Neural progenitor cell (in vitro differentiated cells): ENCODE results near the gene ELOVL1. TPM values are rescaled to one million over a fixed set of nuclear protein-coding genes. Genes with fewer than 3 reads are reported as not detected.

Experiments
- DNase-seq: peaks from one replicate; pipeline ENCODE4 v3.0.0-alpha.2; 2016; ENCODE audit warnings: low spot score
- H2AFZ ChIP-seq: fragments of 200-600 bp; sonication (generic); replicated peaks from 2 replicates; pipeline ENCODE4 v1.6.1; 2016; ENCODE audit warnings: antibody characterized with exemption
- H3F3A ChIP-seq: fragments of 200-600 bp; sonication (generic); 2 replicates; pipeline ENCODE4 v1.6.1; 2016; ENCODE audit warnings: antibody characterized with exemption, low read depth
- H3K27ac ChIP-seq: fragments of 200-600 bp; sonication (generic); 2 replicates; pipeline ENCODE4 v1.5.1; 2016; ENCODE audit warnings: mild to moderate bottlenecking
- H3K27me3 ChIP-seq: fragments of 200-600 bp; sonication (generic); 2 replicates; pipeline ENCODE4 v1.6.1; 2016; ENCODE audit warnings: mild to moderate bottlenecking, moderate library complexity
- H3K36me3 ChIP-seq: fragments of 200-600 bp; sonication (generic); 2 replicates; pipeline ENCODE4 v1.5.1; 2016
- H3K4me1 ChIP-seq: fragments of 200-600 bp; sonication (generic); 2 replicates; pipeline ENCODE4 v1.6.1; 2016; ENCODE audit warnings: mixed run types
- H3K4me2 ChIP-seq: fragments of 200-600 bp; sonication (generic); 2 replicates; pipeline ENCODE4 v1.6.1; 2016
- H3K4me3 ChIP-seq: fragments of 200-600 bp; sonication (generic); 2 replicates; pipeline ENCODE4 v1.5.1; 2016
- H3K79me2 ChIP-seq: fragments of 200-600 bp; sonication (generic); 2 replicates; pipeline ENCODE4 v1.6.1; 2016; ENCODE audit warnings: low read depth
- H3K9ac ChIP-seq: fragments of 200-600 bp; sonication (generic); 2 replicates; pipeline ENCODE4 v1.6.1; 2016
- H3K9me3 ChIP-seq: fragments of 200-600 bp; sonication (generic); 2 replicates; pipeline ENCODE4 v1.5.1; 2016; ENCODE audit warnings: low read depth
- H4K20me1 ChIP-seq: fragments of 200-600 bp; sonication (generic); 2 replicates; pipeline ENCODE4 v1.6.1; 2016; ENCODE audit warnings: low read depth
- H3K27ac Mint-ChIP-seq: 3 replicates; pipeline ENCODE4 v1.8.0; 2021; ENCODE audit warnings: mixed read lengths
- H3K27me3 Mint-ChIP-seq: 2 replicates; pipeline ENCODE4 v1.8.0; 2022; ENCODE audit warnings: low read depth, mild to moderate bottlenecking, inconsistent platforms, moderate library complexity, mixed read lengths; ENCODE audit not compliant: insufficient read depth
- H3K36me3 Mint-ChIP-seq: 3 replicates; pipeline ENCODE4 v1.8.0; 2021; ENCODE audit warnings: mixed read lengths
- H3K4me1 Mint-ChIP-seq: 3 replicates; pipeline ENCODE4 v1.8.0; 2021; ENCODE audit warnings: mixed read lengths
- H3K4me3 Mint-ChIP-seq: 3 replicates; pipeline ENCODE4 v1.8.0; 2021; ENCODE audit warnings: mild to moderate bottlenecking, moderate library complexity, mixed read lengths
- H3K9me3 Mint-ChIP-seq: 3 replicates; pipeline ENCODE4 v1.8.0; 2020; ENCODE audit warnings: mixed read lengths
- EZH2 ChIP-seq: fragments of 200-600 bp; sonication (generic); IDR thresholded peaks from 2 replicates; pipeline ENCODE4 v1.6.1; 2017; ENCODE audit warnings: antibody characterized with exemption, mild to moderate bottlenecking, moderate library complexity
- EZH2phosphoT487 ChIP-seq: fragments of 200-600 bp; sonication (generic); IDR thresholded peaks from 2 replicates; pipeline ENCODE4 v1.6.1; 2017; ENCODE audit warnings: antibody characterized with exemption
- total RNA-seq: library from RNA; depleted of rRNA; stranded (reverse); fragments of >200 nt; gene quantifications from 2 replicates; pipeline ENCODE4 v1.2.3, GENCODE V29; 2015; ENCODE audit warnings: low replicate concordance
- TF ChIP-seq, protein P1 (sequence below): fragments of 200-600 bp; sonication (generic); IDR thresholded peaks from 2 replicates; pipeline ENCODE4 v1.5.1; 2017; ENCODE audit warnings: antibody characterized with exemption, mild to moderate bottlenecking

The ELOVL1 gene
- total RNA-seq, 1 donor from 2014 or later, result 5.6 TPM

DNA sequence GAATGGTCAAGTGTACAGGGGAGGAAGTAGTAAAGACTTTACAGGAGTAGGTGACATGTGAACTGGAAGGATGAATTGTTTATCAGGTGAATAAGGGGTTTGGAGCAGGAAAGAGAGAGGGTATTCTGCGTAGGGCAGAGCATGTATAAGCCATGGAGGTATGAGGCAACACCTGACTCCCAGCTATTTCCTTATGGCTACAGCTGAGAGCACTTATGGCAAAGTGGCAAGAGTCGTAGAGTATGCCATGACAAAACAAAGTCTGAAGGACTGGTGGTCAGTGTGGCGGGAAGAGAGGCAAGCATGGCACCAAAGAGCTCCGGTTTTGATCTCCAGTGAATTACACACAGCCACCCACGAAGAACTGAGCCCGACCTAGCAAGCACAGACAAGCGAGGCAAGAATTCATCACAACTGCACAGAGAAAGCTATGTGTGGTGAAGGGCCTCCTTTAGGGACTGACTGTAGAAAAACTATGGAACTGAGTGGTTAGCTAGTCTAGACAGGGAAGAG is 9.0 kb upstream of the ELOVL1 start:
- Histone ChIP-seq H3K36me3 (no peaks in the 10 kb centered on the region), H3K79me2 (no peaks in the 10 kb centered on the region), H3K27me3 (no peaks in the 10 kb centered on the region), H3K4me1 (peaks cover 4% of the 10 kb centered on the region), H4K20me1 (no peaks in the 10 kb centered on the region), H3K9me3 (no peaks in the 10 kb centered on the region), H3K9ac (no peak overlapping the region), H3F3A (no peaks in the 10 kb centered on the region), H3K4me2 (no peak overlapping the region), H3K4me3 (no peak overlapping the region), H2AFZ (no peak overlapping the region), H3K27ac (no peak overlapping the region)
- Mint-ChIP-seq H3K4me1 (peaks cover 9% of the 10 kb centered on the region), H3K27ac (no peak overlapping the region), H3K27me3 (peaks cover 6% of the 10 kb centered on the region), H3K9me3 (no peaks in the 10 kb centered on the region), H3K4me3 (no peak overlapping the region), H3K36me3 (peaks cover 5% of the 10 kb centered on the region)
- DNase-seq, result no peak
- TF ChIP-seq, protein P1, sequence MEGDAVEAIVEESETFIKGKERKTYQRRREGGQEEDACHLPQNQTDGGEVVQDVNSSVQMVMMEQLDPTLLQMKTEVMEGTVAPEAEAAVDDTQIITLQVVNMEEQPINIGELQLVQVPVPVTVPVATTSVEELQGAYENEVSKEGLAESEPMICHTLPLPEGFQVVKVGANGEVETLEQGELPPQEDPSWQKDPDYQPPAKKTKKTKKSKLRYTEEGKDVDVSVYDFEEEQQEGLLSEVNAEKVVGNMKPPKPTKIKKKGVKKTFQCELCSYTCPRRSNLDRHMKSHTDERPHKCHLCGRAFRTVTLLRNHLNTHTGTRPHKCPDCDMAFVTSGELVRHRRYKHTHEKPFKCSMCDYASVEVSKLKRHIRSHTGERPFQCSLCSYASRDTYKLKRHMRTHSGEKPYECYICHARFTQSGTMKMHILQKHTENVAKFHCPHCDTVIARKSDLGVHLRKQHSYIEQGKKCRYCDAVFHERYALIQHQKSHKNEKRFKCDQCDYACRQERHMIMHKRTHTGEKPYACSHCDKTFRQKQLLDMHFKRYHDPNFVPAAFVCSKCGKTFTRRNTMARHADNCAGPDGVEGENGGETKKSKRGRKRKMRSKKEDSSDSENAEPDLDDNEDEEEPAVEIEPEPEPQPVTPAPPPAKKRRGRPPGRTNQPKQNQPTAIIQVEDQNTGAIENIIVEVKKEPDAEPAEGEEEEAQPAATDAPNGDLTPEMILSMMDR, result no peak
- TF ChIP-seq EZH2phosphoT487 (no peak), EZH2 (no peak)

DNA sequence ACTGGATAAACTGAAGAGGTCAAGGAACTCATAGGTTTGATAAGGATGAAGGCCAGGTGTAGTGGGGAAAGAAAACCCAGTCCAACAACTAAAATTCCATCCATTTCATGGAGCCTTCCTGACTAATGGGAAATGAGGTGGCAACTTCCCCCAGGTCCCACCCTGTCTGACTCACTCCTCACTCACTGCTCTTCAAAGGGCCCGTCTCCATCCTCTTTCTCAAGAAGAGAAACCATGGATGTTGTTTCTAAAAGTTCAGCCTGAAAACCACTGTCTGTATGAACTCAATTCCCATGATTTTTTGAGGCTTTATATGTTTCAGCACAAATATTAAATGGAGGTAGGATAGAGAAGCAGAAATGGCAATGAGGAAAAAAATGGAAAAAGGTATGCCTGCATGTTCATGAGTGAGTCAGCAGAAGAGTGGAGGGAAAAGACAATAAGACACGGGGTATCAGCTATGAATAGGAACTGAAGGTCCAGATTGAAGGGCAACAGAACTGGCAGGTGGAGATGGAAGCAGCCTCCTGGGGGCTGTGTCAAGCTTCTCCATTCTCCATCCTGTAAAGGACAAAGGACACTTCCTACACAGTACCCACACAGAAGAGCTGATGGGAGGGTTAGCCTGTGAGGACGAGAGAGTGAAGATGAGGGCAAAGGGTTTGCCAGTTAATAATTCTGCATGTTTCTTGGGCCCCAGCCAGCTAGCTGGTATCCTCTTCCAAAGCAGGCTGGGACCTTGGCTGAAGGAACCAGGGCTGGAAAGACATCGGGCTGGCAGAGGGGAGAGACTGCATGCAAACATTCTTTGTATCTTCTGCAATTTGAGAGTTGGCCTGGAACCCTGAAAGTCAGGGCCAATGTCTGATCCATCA is 5.5 kb upstream of the ELOVL1 start:
- H3K9me3 Mint-ChIP-seq, result no peaks in the 10 kb centered on the region
- Histone ChIP-seq H3K9ac (no peak overlapping the region), H3K4me2 (no peak overlapping the region), H4K20me1 (no peaks in the 10 kb centered on the region), H3F3A (peaks cover 8% of the 10 kb centered on the region), H3K36me3 (no peaks in the 10 kb centered on the region), H3K27me3 (no peaks in the 10 kb centered on the region), H3K9me3 (no peaks in the 10 kb centered on the region), H3K27ac (no peak overlapping the region), H3K4me1 (peaks cover 6% of the 10 kb centered on the region), H3K4me3 (no peak overlapping the region), H2AFZ (no peak overlapping the region), H3K79me2 (no peaks in the 10 kb centered on the region)
- DNase-seq, result no peak
- TF ChIP-seq EZH2phosphoT487, result no peak
- TF ChIP-seq EZH2, result no peak
- TF ChIP-seq, protein P1, result no peak
- peaks cover 1% of the 10 kb centered on the region for H3K27me3 Mint-ChIP-seq
- no peak overlapping the region for H3K27ac Mint-ChIP-seq
- H3K4me3 Mint-ChIP-seq, result no peak overlapping the region
- H3K36me3 Mint-ChIP-seq, result peaks cover 2% of the 10 kb centered on the region
- peaks cover 12% of the 10 kb centered on the region for H3K4me1 Mint-ChIP-seq

DNA sequence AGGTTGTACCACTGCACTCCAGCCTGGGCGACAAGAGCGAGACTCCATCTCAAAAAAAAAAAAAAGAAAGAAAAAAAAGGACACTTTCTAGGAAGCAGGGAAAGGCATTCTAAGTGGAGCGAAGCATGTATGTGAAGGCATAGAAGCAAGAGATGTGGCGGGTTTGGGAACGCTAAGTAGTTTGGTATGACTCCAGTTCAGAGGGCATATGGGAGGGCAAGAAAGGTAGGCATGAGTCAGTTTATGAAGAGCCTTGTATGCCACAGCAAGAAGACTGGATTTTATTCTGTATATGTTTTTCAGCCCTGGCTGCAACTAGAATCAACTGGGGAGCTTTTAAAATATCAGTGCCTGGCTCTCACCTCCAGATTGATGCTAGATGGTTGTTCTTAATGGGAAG is 4.4 kb upstream of the ELOVL1 start:
- no peak overlapping the region for H3K4me3 Mint-ChIP-seq
- Histone ChIP-seq H2AFZ (no peak overlapping the region), H3K4me1 (peaks cover 8% of the 10 kb centered on the region), H4K20me1 (no peaks in the 10 kb centered on the region), H3K4me3 (no peak overlapping the region), H3K36me3 (no peaks in the 10 kb centered on the region), H3K27me3 (no peaks in the 10 kb centered on the region), H3F3A (peaks cover 10% of the 10 kb centered on the region), H3K9me3 (no peaks in the 10 kb centered on the region), H3K9ac (no peak overlapping the region), H3K79me2 (peaks cover 2% of the 10 kb centered on the region), H3K27ac (no peak overlapping the region), H3K4me2 (no peak overlapping the region)
- DNase-seq, result no peak
- TF ChIP-seq EZH2phosphoT487 (no peak), EZH2 (no peak)
- TF ChIP-seq, protein P1, result no peak
- H3K27ac Mint-ChIP-seq, result no peak overlapping the region
- peaks cover 12% of the 10 kb centered on the region for H3K4me1 Mint-ChIP-seq
- peaks cover 2% of the 10 kb centered on the region for H3K36me3 Mint-ChIP-seq
- H3K27me3 Mint-ChIP-seq, result no peaks in the 10 kb centered on the region
- no peaks in the 10 kb centered on the region for H3K9me3 Mint-ChIP-seq
